Parathyroid adenoma (tissue), 2 donors: ENCODE measurements around the gene FBN3.

Experiments
- H2AFZ ChIP-seq: fragments of 300-600 bp; sonication (generic); one replicate; pipeline ENCODE4 v1.7.0; 2017; ENCODE audit warnings: antibody characterized with exemption, mild to moderate bottlenecking
- H3K27ac ChIP-seq: fragments of 300-600 bp; sonication (generic); one replicate; pipeline ENCODE4 v1.7.0; 2017
- H3K27me3 ChIP-seq: fragments of 300-600 bp; sonication (generic); one replicate; pipeline ENCODE4 v1.7.0; 2017; ENCODE audit warnings: low read length; ENCODE audit not compliant: control insufficient read depth, insufficient read depth
- H3K36me3 ChIP-seq: fragments of 300-600 bp; sonication (generic); one replicate; pipeline ENCODE4 v1.7.0; 2017; ENCODE audit warnings: low read length; ENCODE audit not compliant: control insufficient read depth, insufficient read depth
- H3K4me1 ChIP-seq: fragments of 300-600 bp; sonication (generic); one replicate; pipeline ENCODE4 v1.7.0; 2017; ENCODE audit warnings: control low read depth
- H3K4me2 ChIP-seq: fragments of 300-600 bp; sonication (generic); one replicate; pipeline ENCODE4 v1.7.0; 2017; ENCODE audit warnings: low read length
- H3K4me3 ChIP-seq: fragments of 300-600 bp; sonication (generic); one replicate; pipeline ENCODE4 v1.7.0; 2017; ENCODE audit warnings: low read depth, low read length
- H3K79me2 ChIP-seq: fragments of 300-600 bp; sonication (generic); one replicate; pipeline ENCODE4 v1.7.0; 2017; ENCODE audit warnings: control low read depth
- H3K9ac ChIP-seq: fragments of 300-600 bp; sonication (generic); one replicate; pipeline ENCODE4 v1.7.0; 2017; ENCODE audit warnings: mild to moderate bottlenecking
- H3K9me3 ChIP-seq: fragments of 300-600 bp; sonication (generic); one replicate; pipeline ENCODE4 v1.7.0; 2017; ENCODE audit warnings: low read length; ENCODE audit not compliant: control insufficient read depth
- TF ChIP-seq, protein P1 (sequence below): fragments of 300-600 bp; sonication (generic); IDR thresholded peaks from one replicate; pipeline ENCODE4 v1.7.0; 2017; ENCODE audit warnings: antibody characterized with exemption, mild to moderate bottlenecking
- donor health status: primary hyperparathyroidism.

Gene FBN3

DNA sequence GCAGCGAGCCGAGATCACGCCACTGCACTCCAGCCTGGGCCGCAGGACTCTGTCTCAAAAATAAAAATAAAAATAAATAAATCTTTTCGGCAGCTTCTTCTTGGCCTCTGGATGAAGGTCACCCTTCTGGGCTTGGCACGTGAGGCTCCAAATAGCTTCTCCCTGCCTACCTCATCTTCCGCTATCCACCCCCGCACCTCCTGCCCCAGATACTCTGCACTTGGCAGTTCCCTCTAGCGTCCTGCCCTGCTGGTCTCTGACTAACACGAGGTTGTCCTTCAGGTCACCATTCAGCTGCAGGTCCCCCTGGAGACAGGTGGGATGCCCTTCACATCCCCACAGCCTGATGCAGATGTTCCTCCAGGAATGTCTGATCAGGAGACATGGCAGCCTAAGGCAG is 105.4 kb downstream of the FBN3 start:
- H3K9me3 ChIP-seq = no peaks in the 10 kb centered on the region
- TF ChIP-seq, protein P1, sequence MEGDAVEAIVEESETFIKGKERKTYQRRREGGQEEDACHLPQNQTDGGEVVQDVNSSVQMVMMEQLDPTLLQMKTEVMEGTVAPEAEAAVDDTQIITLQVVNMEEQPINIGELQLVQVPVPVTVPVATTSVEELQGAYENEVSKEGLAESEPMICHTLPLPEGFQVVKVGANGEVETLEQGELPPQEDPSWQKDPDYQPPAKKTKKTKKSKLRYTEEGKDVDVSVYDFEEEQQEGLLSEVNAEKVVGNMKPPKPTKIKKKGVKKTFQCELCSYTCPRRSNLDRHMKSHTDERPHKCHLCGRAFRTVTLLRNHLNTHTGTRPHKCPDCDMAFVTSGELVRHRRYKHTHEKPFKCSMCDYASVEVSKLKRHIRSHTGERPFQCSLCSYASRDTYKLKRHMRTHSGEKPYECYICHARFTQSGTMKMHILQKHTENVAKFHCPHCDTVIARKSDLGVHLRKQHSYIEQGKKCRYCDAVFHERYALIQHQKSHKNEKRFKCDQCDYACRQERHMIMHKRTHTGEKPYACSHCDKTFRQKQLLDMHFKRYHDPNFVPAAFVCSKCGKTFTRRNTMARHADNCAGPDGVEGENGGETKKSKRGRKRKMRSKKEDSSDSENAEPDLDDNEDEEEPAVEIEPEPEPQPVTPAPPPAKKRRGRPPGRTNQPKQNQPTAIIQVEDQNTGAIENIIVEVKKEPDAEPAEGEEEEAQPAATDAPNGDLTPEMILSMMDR = no peak
- H3K9ac ChIP-seq = no peak overlapping the region
- H3K27me3 ChIP-seq = no peaks in the 10 kb centered on the region
- H3K79me2 ChIP-seq = no peaks in the 10 kb centered on the region
- H3K4me2 ChIP-seq = no peak overlapping the region
- H3K27ac ChIP-seq = no peak overlapping the region
- no peak overlapping the region for H3K4me3 ChIP-seq
- no peak overlapping the region for H2AFZ ChIP-seq
- no peaks in the 10 kb centered on the region for H3K4me1 ChIP-seq
- no peaks in the 10 kb centered on the region for H3K36me3 ChIP-seq

DNA sequence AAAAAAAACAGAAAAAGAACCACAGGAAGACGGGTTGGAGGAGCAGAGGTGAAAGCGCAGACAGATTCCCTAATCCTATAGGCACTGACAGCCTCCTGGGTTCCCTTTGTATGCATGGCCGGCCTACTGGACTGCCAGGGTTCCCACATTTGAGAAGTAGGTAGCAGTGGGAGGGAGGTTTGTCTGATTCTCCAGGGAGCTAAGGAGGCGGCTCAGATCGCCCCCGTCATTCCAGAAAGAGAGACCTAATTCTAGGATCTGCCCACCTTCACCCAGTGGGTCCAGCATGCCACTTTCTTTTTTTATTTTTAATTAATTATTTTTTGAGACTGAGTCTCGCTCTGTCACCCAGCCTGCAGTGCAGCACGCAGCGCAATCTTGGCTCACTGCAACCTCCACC is 106.5 kb downstream of the FBN3 start:
- TF ChIP-seq, protein P1 = no peak
- Histone ChIP-seq H3K79me2 (no peaks in the 10 kb centered on the region), H3K27me3 (no peaks in the 10 kb centered on the region)

DNA sequence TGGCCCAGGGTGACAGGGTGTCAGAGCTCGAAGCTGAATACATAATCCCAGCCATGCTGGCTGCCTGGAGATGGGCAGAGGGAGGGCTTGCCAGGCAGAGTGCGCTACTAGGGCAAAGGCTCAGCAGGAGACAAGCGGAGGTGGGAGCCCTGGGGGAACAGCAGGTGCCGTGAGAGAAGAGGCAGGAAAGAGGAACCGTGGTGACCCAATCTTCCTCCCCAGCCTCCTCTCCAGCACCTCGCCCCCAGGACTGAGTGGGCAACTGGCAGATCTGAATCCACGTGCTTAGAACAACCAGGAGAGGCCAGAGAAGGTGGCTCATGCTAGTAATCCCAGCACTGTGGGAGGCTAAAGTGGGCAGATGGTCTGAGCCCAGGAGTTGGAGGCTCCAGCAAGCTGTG is 107.9 kb downstream of the FBN3 start:
- H3K79me2 ChIP-seq = no peaks in the 10 kb centered on the region
- no peaks in the 10 kb centered on the region for H3K9me3 ChIP-seq
- H3K4me2 ChIP-seq = no peak overlapping the region
- no peak overlapping the region for H3K4me3 ChIP-seq
- H2AFZ ChIP-seq = no peak overlapping the region
- H3K27me3 ChIP-seq = no peaks in the 10 kb centered on the region
- H3K4me1 ChIP-seq = no peaks in the 10 kb centered on the region
- H3K36me3 ChIP-seq = no peaks in the 10 kb centered on the region
- TF ChIP-seq, protein P1 = no peak
- no peak overlapping the region for H3K9ac ChIP-seq
- no peak overlapping the region for H3K27ac ChIP-seq

More for the DNA sequence above, 106.5 kb downstream of the FBN3 start:
- Histone ChIP-seq H3K27ac (no peak overlapping the region), H3K9ac (no peak overlapping the region), H3K4me2 (no peak overlapping the region), H2AFZ (no peak overlapping the region), H3K4me3 (no peak overlapping the region), H3K36me3 (no peaks in the 10 kb centered on the region), H3K4me1 (no peaks in the 10 kb centered on the region), H3K9me3 (no peaks in the 10 kb centered on the region)

DNA sequence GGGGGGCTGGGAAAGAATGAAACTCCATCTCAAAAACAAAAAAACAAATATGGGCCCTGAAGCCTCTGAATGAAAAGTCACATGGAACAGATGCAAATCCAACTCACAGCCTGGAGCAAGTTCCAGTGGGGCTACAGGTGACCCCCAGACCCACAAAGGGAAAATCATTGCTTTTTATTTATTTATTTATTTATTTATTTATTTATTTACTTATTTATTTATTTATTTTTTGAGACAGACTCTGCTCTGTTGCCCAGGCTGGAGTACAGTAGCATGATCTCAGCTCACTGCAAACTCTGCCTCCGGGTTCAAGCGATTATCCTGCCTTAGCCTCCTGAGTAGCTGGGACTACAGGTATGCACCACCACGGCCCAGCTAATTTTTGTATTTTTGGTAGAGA is 110.2 kb downstream of the FBN3 start:
- Histone ChIP-seq H3K9me3 (no peaks in the 10 kb centered on the region), H3K27me3 (no peaks in the 10 kb centered on the region)

DNA sequence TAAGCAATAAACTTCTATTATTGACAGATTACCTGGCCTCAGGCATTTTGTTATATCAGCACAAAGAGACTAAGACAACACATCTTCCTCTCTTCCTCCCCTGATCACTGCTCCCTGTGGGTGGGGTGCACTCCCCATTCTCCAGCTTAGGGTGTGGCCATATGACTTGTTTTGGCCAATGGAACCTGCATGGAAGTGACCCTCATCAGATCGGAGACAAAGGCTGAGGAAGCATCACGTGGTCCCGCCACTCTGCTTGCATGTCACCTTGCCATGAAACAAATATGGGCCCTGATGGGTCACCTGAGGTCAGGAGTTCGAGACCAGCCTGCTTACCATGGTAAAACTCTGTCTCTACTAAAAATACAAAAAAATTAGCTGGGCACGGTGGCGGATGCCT is 110.6 kb downstream of the FBN3 start:
- TF ChIP-seq, protein P1 = no peak
- no peaks in the 10 kb centered on the region for H3K27me3 ChIP-seq
- H3K4me3 ChIP-seq = no peak overlapping the region
- no peaks in the 10 kb centered on the region for H3K9me3 ChIP-seq
- no peak overlapping the region for H2AFZ ChIP-seq
- no peaks in the 10 kb centered on the region for H3K4me1 ChIP-seq
- H3K4me2 ChIP-seq = no peak overlapping the region
- no peak overlapping the region for H3K27ac ChIP-seq
- no peaks in the 10 kb centered on the region for H3K79me2 ChIP-seq
- H3K9ac ChIP-seq = no peak overlapping the region
- H3K36me3 ChIP-seq = no peaks in the 10 kb centered on the region

More for the DNA sequence above, 110.2 kb downstream of the FBN3 start:
- Histone ChIP-seq H3K79me2 (no peaks in the 10 kb centered on the region), H3K36me3 (no peaks in the 10 kb centered on the region), H3K4me2 (no peak overlapping the region), H3K4me1 (no peaks in the 10 kb centered on the region), H3K9ac (no peak overlapping the region), H3K27ac (no peak overlapping the region), H3K4me3 (no peak overlapping the region), H2AFZ (no peak overlapping the region)
- TF ChIP-seq, protein P1 = no peak
